Stimulated activated CD4-positive, alpha-beta T cell treated with anti-CD3 and anti-CD28 coated beads, Interleukin-15, amount 100 ng/mL, for 1 hour (primary cell): ENCODE results near the gene TRA2B.

Experiments
- DNase-seq, 2 donors: peaks; one replicate each; pipeline ENCODE4 v3.0.0-alpha.2; 2020; ENCODE audit warnings: low read depth in 1 of 2, low spot score in 1 of 2

Gene TRA2B

DNA sequence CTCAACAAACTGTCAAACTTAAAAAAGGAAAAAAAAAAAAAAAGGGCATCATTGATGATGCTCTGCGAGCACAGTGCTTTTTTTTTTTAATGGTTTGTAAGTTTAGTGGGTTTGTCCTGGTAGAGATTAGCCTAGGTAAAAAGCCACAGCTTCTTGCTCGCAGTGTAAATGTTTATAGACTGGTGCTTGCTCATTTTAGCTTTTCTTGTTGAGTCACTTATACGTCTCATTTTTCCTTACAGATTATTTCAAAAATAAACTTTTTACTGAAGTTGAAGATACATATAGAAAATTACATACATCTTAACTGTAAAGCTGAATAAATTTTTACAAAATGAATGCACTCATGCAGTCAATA is 16.5 kb upstream of the TRA2B start:
- no peak for DNase-seq

DNA sequence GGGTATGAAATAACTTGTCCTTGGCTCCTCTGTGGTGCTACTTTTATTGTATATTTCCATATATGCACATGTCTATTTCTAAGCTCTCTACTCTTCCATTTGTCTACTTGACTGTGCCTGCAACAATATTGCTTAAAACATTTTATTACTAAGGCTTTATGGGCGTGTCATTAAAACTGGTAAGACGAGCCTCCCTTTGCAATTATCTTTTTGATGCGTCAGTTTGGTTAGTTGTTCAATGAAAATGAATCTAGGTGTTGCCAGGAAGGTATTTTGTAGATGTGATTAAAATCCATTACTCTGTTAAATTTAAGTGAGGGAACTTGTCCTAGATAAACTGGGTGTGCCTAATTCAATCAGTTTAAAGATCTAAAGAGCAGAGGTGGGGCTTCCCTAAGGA is 12.9 kb upstream of the TRA2B start:
- DNase-seq = no peak

DNA sequence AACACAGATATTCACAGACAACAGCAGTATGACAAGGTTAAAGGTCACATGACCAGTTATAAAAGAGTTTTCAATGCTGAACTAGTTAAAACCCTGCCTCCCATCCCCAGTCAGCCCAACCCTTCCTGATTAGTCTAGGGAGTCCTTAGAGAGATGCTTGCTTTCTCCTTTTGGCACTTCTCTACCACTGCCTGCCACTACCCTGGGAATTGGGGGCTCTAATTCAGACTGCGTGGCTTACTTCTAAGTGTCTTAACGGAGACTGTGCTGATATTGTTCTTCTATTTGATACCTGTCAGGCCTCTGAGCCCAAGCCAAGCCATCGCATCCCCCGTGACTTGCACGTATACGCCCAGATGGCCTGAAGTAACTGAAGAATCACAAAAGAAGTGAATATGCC is 11.7 kb upstream of the TRA2B start:
- DNase-seq = no peak

- DNase-seq = no peak
These were observed 10.5 kb upstream of the TRA2B start for GRCh38 chr3:185948292-185948691.

GRCh38 chr3:185943760-185944106 is 5.9 kb upstream of the TRA2B start:
- no peak for DNase-seq

DNA sequence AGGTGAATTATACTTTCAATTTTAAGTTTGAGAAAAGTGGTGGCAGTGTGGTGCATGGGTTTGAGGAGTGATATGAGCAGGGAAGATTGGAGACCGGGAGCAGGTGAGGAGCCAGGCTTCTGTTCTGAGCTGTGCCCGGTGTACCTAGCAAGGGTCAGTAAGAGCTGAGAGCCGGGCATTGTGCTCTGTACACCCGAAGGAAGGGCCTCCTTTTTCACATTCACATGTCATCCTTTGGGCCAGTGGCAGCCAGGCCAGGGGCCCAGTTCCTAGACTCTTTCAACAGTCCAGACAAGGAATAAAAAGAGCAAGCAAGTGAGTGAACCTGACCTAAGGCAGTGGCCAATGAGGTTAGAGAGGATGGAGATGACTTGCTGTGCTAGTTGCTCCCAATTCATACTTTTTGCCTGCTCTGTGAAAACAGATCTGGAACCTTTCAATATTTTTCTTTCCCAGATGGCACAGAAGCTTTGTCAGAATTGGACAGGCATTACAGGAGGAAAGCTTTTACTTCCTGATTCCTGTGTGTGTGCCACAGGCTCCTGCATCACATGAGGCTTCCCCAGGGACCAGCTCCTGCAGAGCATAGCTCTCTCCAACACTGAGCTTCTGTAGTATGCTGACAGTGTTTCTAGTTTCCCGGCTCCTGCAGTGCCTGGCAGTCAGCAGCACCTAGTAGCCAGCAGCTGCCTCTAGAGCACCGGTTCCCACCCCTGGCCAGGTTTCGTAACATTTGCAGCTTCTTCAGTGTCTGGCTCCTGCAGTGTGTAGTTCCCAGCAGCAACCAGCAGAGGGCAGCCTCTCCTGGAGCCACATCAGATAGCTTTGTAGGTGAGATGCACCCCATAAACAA is 5.3 kb upstream of the TRA2B start:
- DNase-seq = peak; percentile 68 to 69

GRCh38 chr3:185942396-185942795 is 4.6 kb upstream of the TRA2B start:
- DNase-seq = no peak

DNA sequence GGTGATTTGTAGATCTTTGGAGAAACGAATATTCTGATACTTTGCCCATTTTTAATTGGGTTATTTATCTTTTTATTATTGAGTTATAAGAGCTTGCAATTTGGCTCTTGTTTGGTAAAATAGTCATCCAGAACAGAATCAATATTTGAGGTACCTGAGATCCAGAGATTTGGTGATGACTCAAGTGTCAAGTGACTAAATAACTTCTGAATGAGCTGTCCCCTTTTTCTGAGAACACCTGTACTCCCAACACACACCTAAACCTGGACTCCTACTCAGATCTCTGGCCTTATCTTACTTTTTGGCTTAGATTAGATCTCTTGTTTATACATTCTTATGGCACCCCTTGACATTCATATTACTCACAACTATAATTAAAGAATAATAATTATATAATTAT is 3.1 kb upstream of the TRA2B start:
- DNase-seq = no peak

DNA sequence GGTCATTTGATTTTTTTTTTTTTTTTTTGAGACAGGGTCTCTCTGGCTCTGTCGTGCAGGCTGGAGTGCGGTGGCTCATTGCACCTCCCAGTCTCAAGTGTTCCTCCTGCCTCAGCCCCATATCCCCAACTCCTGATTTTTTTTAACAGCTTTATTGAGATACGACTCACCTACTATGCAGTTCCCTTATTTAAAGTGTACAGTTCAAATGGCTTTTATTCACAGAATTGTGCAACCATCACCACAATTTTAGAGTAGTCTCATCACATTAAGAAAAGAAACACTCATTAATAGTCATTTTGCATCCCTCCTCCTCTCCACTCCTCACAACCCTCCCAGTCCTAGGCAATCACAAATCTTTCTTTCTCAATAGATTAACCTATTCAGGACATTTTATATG is 1.9 kb upstream of the TRA2B start:
- no peak for DNase-seq

- DNase-seq = peak; percentile 71 to 79
These were observed 763 bp downstream of the TRA2B start for GRCh38 chr3:185936814-185937688.

DNA sequence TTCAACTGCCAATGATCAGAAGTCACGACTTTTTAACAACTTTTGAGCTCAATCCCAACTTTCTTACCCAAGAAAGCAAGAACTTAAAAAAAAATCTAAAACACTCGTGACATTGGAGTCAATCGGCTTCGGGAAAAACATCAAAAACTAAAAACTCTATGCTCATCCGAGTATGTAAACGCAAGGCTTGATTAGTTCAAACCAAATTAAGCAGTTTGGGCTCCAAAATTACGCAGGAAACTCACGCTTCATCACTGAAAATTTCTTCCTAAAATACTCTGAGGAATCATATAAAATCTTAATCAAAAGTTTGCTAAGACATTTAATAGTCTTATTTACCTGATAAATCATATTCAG is 1.6 kb downstream of the TRA2B start:
- no peak for DNase-seq

DNA sequence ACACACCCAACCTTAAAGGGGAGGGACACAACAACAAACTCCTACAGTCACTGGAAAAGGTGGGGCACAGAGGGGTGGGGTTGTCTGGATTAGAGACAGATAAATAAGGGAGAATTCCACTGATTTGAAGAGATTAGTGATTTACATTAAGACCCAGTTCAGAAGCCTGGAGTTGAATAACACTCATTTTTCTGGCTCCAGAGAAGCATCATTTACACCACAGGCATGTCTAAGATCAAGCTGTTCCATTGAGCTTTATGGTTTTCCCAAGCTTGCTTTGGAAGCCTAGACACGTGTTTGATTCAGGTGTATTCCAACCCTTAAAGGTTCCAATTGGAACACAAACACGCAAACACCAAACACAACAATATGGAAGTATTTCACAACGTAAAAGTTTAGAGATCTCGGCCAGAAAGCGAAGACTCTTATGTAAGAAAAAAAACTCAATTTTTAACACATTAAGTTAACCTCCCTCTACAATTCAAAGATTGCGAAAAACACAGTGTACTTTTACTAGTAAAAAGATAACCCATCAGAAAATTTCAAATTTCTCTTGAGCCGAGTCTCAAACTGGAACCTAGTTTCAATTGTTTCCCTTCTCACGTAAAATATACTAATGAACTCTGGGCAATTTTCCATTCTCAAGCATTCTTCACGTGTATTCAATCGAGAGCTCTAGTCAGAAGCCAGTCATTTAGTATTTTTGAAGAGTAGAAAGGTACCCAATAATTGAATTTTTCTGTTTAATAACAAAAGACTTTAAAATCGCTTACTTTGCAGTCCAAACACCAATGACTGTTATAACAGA is 2.1 kb downstream of the TRA2B start:
- DNase-seq = no peak

- no peak for DNase-seq
These were observed 2.9 kb downstream of the TRA2B start for GRCh38 chr3:185934767-185935464.

- DNase-seq = no peak
These were observed 3.6 kb downstream of the TRA2B start for GRCh38 chr3:185934174-185934557.

DNA sequence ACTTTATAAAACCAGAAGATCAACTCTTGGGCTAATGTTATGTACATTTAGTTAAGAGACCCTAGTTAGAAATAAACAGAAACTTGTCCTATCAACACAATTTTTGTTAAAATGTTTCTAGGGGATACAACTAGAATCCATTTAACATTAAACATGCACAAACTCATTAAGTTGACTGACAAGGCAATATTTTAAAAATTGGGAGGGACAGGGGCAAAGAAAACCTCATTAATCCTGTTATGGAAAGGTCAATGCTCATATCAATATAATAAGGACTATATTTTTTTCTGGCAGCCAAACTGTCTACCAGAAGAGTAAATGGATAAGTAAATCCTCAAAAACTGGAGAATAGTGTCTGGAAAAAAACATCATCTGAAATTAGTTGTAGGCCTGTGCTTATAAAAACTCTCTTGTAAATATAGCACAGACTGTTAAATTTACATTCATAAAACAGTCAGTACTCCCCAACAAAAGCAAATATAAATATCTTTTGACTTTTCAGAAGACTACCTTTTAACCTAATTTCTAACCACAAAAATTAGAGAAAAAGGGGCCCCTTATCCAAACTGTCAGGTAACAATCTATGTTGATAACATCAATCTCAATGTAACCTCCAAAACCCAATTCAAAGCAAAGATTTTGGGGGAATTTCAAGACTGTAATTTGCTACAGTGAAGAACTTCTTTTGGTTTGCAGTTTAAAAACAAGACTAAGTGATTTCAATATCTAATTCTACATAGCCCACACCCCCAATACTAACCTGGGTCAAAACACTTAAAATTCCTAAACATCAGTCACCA is 4.2 kb downstream of the TRA2B start:
- no peak for DNase-seq

DNA sequence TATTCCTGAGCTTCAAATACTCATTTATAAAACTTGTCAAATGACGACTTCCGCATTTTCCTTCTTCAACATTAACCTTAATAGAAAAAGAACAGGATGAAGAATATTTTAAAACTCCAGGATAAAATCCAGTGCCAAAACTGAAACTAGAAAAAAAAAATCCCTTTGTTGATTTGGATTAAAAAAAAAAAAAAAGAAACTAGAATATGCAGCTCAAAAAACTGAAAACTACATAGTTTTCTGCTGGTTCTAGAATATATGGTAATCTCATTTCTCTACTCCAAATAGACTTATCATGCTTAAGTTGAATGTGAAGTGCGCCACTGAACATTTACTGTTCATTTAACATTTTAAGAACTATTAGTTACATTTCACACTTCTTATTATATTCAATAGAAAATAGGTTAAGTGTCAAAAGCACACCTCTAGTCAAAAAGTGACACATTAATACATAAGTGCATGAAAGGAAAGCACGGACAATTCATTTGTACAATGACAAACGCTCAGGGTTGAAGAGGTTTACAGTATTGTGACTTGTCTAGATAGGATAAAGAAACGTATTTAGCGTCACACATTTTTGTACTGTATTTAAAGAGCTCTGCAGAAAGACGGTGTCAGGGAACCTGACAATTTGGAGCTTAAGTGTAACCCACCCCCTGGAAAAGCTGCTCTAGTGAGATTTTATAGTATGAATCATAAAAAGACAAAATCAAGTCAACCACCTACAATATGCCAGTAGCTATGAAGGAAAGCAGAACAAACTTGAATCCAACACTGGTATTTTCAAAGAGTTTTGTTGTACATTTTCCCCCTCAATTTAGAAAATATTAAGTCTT is 5.8 kb downstream of the TRA2B start:
- no peak for DNase-seq

- DNase-seq = no peak
These were observed 7.3 kb downstream of the TRA2B start for GRCh38 chr3:185930393-185931107.

DNA sequence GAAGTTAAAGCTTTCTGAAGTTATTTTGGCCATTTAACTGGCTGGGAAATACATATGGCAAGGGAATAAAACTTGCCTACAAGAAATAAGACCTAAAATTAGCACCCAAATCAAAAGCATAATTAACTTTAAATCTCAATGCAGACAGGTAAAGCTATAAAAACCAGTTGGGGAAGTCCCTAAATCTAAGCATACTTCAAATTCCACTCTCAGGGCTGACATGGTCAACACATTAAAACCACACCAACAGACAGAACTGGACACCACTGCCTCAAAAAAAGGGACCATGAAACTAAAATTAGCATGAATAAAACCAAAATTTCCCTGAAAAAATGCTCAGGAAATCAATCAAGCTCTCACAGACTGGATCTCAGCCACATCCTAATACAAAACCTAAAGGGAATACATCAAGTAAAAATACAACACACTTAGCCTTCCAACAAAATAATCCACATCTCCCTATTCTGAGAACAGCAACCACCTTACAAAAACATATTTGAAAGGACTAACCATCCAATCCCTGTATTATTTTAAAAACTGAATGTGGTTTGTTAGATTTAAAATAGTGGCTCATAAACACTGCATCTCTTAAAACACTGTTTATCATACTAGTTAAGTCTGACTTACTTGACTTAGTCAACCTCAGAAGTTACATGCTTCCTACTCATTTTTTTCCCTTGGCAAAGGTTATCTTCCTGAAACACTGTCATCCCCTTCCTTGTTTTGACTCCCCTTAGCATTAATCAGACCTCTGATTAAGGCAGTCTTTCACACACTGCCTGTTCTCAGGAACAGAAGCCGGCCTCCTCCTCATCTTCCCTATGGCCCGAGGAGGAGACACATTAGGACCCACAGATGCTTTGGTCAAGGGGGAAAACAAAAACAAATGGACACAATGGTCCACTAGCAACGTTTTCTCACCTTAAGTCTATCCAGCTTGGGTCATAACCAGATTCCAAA is 8.3 kb downstream of the TRA2B start:
- no peak for DNase-seq
